HepG2 (cell line): Measurements from ENCODE around the gene PRPF18. TPM values are rescaled to one million over a fixed set of nuclear protein-coding genes. Genes with fewer than 3 reads are reported as not detected.
A peak's percentile ranks its signal among the peaks of the same experiment; 100 is the strongest.

Experiments
- ATAC-seq: fragments of 200-7000 bp; cut with Tn5 transposase; 3 replicates; pipeline ENCODE4 v1.9.1; 2020; ENCODE audit warnings: mild to moderate bottlenecking, moderate library complexity
- BruUV-seq: library from RNA; stranded (reverse); fragments of 400-500 nt; replicated peaks from 2 replicates; lab custom pipeline; 2021; lab: Mats Ljungman, UMichigan
- CTCF ChIA-PET: fragments of 300-600 bp; formaldehyde crosslinking; extraction: SDS; loops from one replicate; lab custom pipeline; 2021; ENCODE audit warnings: low total read pairs, inconsistent platforms, low intra/inter-chr PET ratio; lab: Yijun Ruan, JAX
- POLR2A ChIA-PET: fragments of 350-600 bp; sonication (Branson Sonifier 250); formaldehyde crosslinking; loops from one replicate; lab custom pipeline; 2020; ENCODE audit warnings: antibody characterized with exemption, inconsistent platforms; lab: Yijun Ruan, JAX
- DNase-seq: peaks from one replicate; pipeline ENCODE4 v3.0.0-alpha.2; 2015; ENCODE audit warnings: low spot score
- FAIRE-seq: peaks from 3 replicates; lab custom pipeline; 2011; peaks lifted over from hg19 to GRCh38; lab: Jason Lieb, UNC
- H2AFZ ChIP-seq: one replicate; pipeline ENCODE4 v1.6.1; 2011; ENCODE audit warnings: low read length, inconsistent platforms
- H3K27ac ChIP-seq: fragments of 300-600 bp; 3 replicates; pipeline ENCODE4 v1.8.0; 2011; ENCODE audit warnings: mixed run types, mild to moderate bottlenecking, mixed read lengths, low read length, inconsistent platforms; ENCODE audit not compliant: insufficient read depth; ENCODE audit errors: extremely low read length
- H3K27me3 ChIP-seq, 2 experiments: fragments of 200-600 bp in 1 of 2; 2 replicates in 1 of 2; 3 replicates in 1 of 2; pipeline versions ENCODE4 v1.6.0 to v1.8.0; 2011; ENCODE audit warnings: low read length in 2 of 2, mild to moderate bottlenecking in 2 of 2, moderate library complexity in 2 of 2, inconsistent platforms in 1 of 2; ENCODE audit not compliant: insufficient read depth in 2 of 2, control insufficient read depth in 1 of 2
- H3K36me3 ChIP-seq, 2 experiments: fragments of 200-600 bp in 1 of 2; replicated peaks in 1 of 2; 2 replicates in 1 of 2; 3 replicates in 1 of 2; pipeline versions ENCODE4 v1.5.1 to v1.8.0; 2011; ENCODE audit warnings: low read length in 2 of 2, inconsistent platforms in 1 of 2; ENCODE audit not compliant: insufficient read depth in 2 of 2, control insufficient read depth in 1 of 2
- H3K4me1 ChIP-seq: 2 replicates; pipeline ENCODE4 v1.5.1; 2012; ENCODE audit warnings: low read length, inconsistent platforms; ENCODE audit not compliant: insufficient read depth
- H3K4me2 ChIP-seq: 2 replicates; pipeline ENCODE4 v1.6.0; 2011; ENCODE audit warnings: low read depth, low read length, inconsistent platforms
- H3K4me3 ChIP-seq, 3 experiments: fragments of 200-600 bp in 1 of 3; sonication (generic), shearing (Covaris generic) in 1 of 3; replicated peaks in 1 of 3; 2 replicates each; pipeline ENCODE4 v1.5.1; 2011 to 2016; ENCODE audit warnings: low read length in 3 of 3, inconsistent platforms in 2 of 3, low read depth in 2 of 3, mild to moderate bottlenecking in 2 of 3, control low read depth in 1 of 3, mixed read lengths in 1 of 3; ENCODE audit not compliant: insufficient read depth in 1 of 3
- H3K79me2 ChIP-seq: one replicate; pipeline ENCODE4 v1.6.1; 2011; ENCODE audit warnings: low read length, inconsistent platforms; ENCODE audit not compliant: insufficient read depth
- H3K9ac ChIP-seq: 2 replicates; pipeline ENCODE4 v1.6.0; 2011; ENCODE audit warnings: mild to moderate bottlenecking, low read depth, low read length, inconsistent platforms; ENCODE audit not compliant: insufficient read depth
- H3K9me3 ChIP-seq: 2 replicates; pipeline ENCODE4 v1.5.1; 2012; ENCODE audit warnings: mild to moderate bottlenecking, low read length
- H4K20me1 ChIP-seq: 2 replicates; pipeline ENCODE4 v1.6.0; 2011; ENCODE audit warnings: inconsistent platforms, mild to moderate bottlenecking, low read length, moderate library complexity; ENCODE audit not compliant: insufficient read depth
- CREB1 ChIP-seq, 2 experiments: fragments of 450-650 bp in 1 of 2; IDR thresholded peaks; 2 replicates each; pipeline ENCODE4 v1.6.1; 2016 to 2017; ENCODE audit warnings: control low read depth in 1 of 2, mild to moderate bottlenecking in 1 of 2, missing compliant biosample characterization in 1 of 2, missing genetic modification characterization in 1 of 2
- FOXK2 ChIP-seq: fragments of 450-650 bp; IDR thresholded peaks from 2 replicates; pipeline ENCODE4 v1.6.1; 2016
- MAFF ChIP-seq: IDR thresholded peaks from 2 replicates; pipeline ENCODE4 v1.6.1; 2011; ENCODE audit warnings: low read depth, low read length, improper control_type of control experiment
- MAFK ChIP-seq, 2 experiments: IDR thresholded peaks in 1 of 2; conservative IDR thresholded peaks in 1 of 2; 2 replicates each; pipeline ENCODE4 v1.6.1; 2011; ENCODE audit warnings: improper control_type of control experiment in 2 of 2, low read length in 2 of 2
- ZBTB8A ChIP-seq: sonication (generic); formaldehyde crosslinking; IDR thresholded peaks from 2 replicates; pipeline ENCODE4 v1.4.0; 2020; ENCODE audit warnings: mild to moderate bottlenecking, low read depth, missing genetic modification reagents, borderline replicate concordance
- ZFP62 ChIP-seq: sonication (generic); formaldehyde crosslinking; IDR thresholded peaks from 2 replicates; pipeline ENCODE4 v1.4.0; 2020; ENCODE audit warnings: missing genetic modification reagents
- ZNF615 ChIP-seq: sonication (generic); formaldehyde crosslinking; IDR thresholded peaks from 2 replicates; pipeline ENCODE4 v1.5.0; 2020; ENCODE audit warnings: mild to moderate bottlenecking, missing genetic modification reagents, borderline replicate concordance
- ZNF7 ChIP-seq: IDR thresholded peaks from 2 replicates; pipeline ENCODE4 v1.6.1; 2016; ENCODE audit warnings: missing biosample characterization, missing genetic modification reagents
- WGBS: methylation state at CpG from one replicate; pipeline ENCODE4 v1.1.6; 2017; ENCODE audit warnings: low lambda C conversion rate; 5-methylcytosine and 5-hydroxymethylcytosine counted together
- in situ Hi-C: cut with HindIII; loops from 2 replicates; pipeline ENCODE4 v1.10.0; 2017; ENCODE audit warnings: low pct_unique_long_range_greater_than_20kb; ENCODE audit not compliant: extremely low pct_ligation_motif_present
- intact Hi-C: fragments of 100-400 bp; cut with micrococcal nuclease; formaldehyde crosslinking; loops from one replicate; pipeline ENCODE4 v1.10.0; 2022; ENCODE audit not compliant: unreplicated experiment
- polyA plus RNA-seq, 8 experiments: library from polyadenylated mRNA; depleted of rRNA in 3 of 8; stranded (reverse) in 7 of 8; unstranded in 1 of 8; fragments of >200 nt; fragmentation: Illumina TruSeq in 4 of 8; extraction: Trizol in 4 of 8; gene quantifications; 2 replicates each; pipeline versions ENCODE4 v1.2.1 to v1.2.3, GENCODE V29; 2011 to 2016; ENCODE audit warnings: low read depth in 4 of 8, missing spikeins in 1 of 8, mixed read lengths in 1 of 8; ENCODE audit not compliant: insufficient read depth in 1 of 8
- total RNA-seq, 5 experiments: library from RNA; depleted of rRNA; stranded (reverse); fragments of >200 nt; fragmentation: Illumina TruSeq; extraction: Trizol; gene quantifications; 2 replicates each; pipeline ENCODE4 v1.2.3, GENCODE V29; 2016; ENCODE audit warnings: low read depth in 1 of 5
- TF ChIP-seq, protein P1 (sequence below): sonication (generic); formaldehyde crosslinking; IDR thresholded peaks from 2 replicates; pipeline ENCODE4 v1.5.1; 2020; ENCODE audit warnings: missing genetic modification reagents, mild to moderate bottlenecking, borderline replicate concordance

The PRPF18 gene
- total and polyA plus RNA-seq, 2 of the 13 experiments (the other 11 are each of a cell fraction or from before 2014, with no cell fraction given): 6.1 to 17.2 TPM

DNA sequence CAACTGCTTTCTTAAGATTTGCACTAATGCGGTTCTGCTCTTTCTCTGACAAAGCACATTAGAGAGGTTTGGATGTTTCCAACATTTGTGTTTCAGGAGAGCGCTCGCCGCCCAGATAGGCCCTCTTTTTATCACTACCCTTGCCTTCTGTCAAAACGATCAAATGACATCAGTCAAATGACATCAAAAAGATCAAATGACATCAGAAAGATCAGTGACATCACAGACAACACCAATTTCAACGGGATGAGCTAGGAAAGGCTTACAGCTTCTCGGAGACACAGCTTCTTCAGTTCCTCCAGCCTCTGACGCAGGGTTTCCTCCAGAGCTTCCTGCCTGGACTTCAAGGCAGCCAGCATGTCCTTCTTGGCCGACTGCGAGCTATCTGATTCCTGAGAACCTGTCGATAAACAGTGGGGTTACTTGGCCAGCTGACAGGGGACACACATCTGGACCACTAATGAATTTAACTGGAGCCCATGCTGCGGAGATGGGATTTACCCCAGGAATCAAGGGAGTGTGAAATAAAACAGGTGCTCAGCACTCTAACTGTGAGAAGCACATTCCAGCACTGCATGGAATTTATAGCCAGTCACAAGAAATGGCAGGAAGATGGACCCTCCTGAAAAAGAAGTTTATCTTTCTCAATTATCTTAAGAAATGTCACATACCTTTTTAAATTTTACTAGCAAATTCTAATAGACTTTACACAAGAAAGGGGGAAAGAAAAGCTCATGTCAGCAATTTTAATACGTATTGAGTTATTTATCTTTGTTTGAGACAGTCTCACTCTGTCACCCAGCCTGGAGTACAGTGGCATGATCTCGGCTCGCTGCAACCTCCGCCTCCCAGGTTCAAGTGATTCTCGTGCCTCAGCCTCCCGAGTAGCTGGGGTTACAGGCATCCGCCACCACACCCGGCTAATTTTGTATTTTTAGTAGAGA, 88.2 kb downstream of the PRPF18 start:
- no peak for TF ChIP-seq FOXK2
- no peak for TF ChIP-seq ZNF7
- peak; percentile 71 to 89 for TF ChIP-seq MAFK (conservative IDR thresholded peaks at IDR 0.05 in 1 of 2, IDR thresholded peaks at IDR 0.05 in 1 of 2; ENCODE audit: low read length in 2 of 2)
- no peak for TF ChIP-seq ZFP62 (CRISPR knock-in tag)
- TF ChIP-seq ZBTB8A (CRISPR knock-in tag): no peak
- no peak for TF ChIP-seq ZNF615 (CRISPR knock-in tag)
- TF ChIP-seq CREB1 (IDR thresholded peaks at IDR 0.05): peak; percentile 69
- no peak for TF ChIP-seq CREB1 (CRISPR knock-in tag; IDR thresholded peaks at IDR 0.05)
- TF ChIP-seq MAFF: peak; percentile 78
- TF ChIP-seq, protein P1, sequence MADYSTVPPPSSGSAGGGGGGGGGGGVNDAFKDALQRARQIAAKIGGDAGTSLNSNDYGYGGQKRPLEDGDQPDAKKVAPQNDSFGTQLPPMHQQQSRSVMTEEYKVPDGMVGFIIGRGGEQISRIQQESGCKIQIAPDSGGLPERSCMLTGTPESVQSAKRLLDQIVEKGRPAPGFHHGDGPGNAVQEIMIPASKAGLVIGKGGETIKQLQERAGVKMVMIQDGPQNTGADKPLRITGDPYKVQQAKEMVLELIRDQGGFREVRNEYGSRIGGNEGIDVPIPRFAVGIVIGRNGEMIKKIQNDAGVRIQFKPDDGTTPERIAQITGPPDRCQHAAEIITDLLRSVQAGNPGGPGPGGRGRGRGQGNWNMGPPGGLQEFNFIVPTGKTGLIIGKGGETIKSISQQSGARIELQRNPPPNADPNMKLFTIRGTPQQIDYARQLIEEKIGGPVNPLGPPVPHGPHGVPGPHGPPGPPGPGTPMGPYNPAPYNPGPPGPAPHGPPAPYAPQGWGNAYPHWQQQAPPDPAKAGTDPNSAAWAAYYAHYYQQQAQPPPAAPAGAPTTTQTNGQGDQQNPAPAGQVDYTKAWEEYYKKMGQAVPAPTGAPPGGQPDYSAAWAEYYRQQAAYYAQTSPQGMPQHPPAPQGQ (CRISPR knock-in tag): no peak
- H3K9ac ChIP-seq: no peak overlapping the region
- ChIA-PET POLR2A (no interaction called here), CTCF (no interaction called here)
- H3K27ac ChIP-seq: no peak overlapping the region
- 89% methylated on average over 20 of the region's 20 CpGs for WGBS
- FAIRE-seq (no peak), DNase-seq (no peak), ATAC-seq (no peak)
- no peak overlapping the region for H2AFZ ChIP-seq
- intact Hi-C loops: no loop called here
- no peaks in the 10 kb centered on the region for H3K36me3 ChIP-seq
- H3K27me3 ChIP-seq: no peaks in the 10 kb centered on the region
- no peaks in the 10 kb centered on the region for H4K20me1 ChIP-seq
- no peak overlapping the region for H3K4me3 ChIP-seq
- in situ Hi-C loops: no loop called here
- H3K9me3 ChIP-seq: no peaks in the 10 kb centered on the region
- H3K4me2 ChIP-seq: no peak overlapping the region
- no TSS peak for BruUV-seq
- H3K79me2 ChIP-seq: no peaks in the 10 kb centered on the region
- H3K4me1 ChIP-seq: peaks cover 15% of the 10 kb centered on the region
